Keratinocyte (primary cell): ENCODE measurements around the gene LSM7. TPM values are rescaled to one million over a fixed set of nuclear protein-coding genes. Genes with fewer than 3 reads are reported as not detected.

ENCODE experiments used
- DNase-seq: peaks from one replicate; pipeline ENCODE4 v3.0.0-alpha.2; 2011; ENCODE audit warnings: low read depth, missing footprints, low spot score
- FAIRE-seq: peaks from 2 replicates; lab custom pipeline; 2011; peaks lifted over from hg19 to GRCh38; lab: Jason Lieb, UNC
- H2AFZ ChIP-seq: 2 replicates; pipeline ENCODE4 v1.6.0; 2012; ENCODE audit warnings: low read length, control low read depth, inconsistent platforms; ENCODE audit not compliant: control insufficient read depth
- H3K27ac ChIP-seq: 2 replicates; pipeline ENCODE4 v1.5.1; 2011; ENCODE audit warnings: low read length; ENCODE audit not compliant: control insufficient read depth, insufficient read depth
- H3K27me3 ChIP-seq: 3 replicates; pipeline ENCODE4 v1.6.0; 2011; ENCODE audit warnings: low read length; ENCODE audit not compliant: control insufficient read depth, insufficient read depth; ENCODE audit errors: extremely low read depth
- H3K36me3 ChIP-seq, 2 experiments: 2 replicates in 1 of 2; 3 replicates in 1 of 2; pipeline ENCODE4 v1.5.1; 2011; ENCODE audit warnings: low read length in 2 of 2, mild to moderate bottlenecking in 1 of 2; ENCODE audit not compliant: control insufficient read depth in 2 of 2, insufficient read depth in 2 of 2; ENCODE audit errors: extremely low read depth in 1 of 2
- H3K4me1 ChIP-seq: 3 replicates; pipeline ENCODE4 v1.5.1; 2011; ENCODE audit warnings: low read length; ENCODE audit not compliant: control insufficient read depth, insufficient read depth; ENCODE audit errors: extremely low read depth
- H3K4me2 ChIP-seq: 3 replicates; pipeline ENCODE4 v1.6.0; 2011; ENCODE audit warnings: low read depth, low read length; ENCODE audit not compliant: control insufficient read depth, insufficient read depth; ENCODE audit errors: extremely low read depth
- H3K4me3 ChIP-seq, 3 experiments: fragments of 200-600 bp in 1 of 3; sonication (generic) in 1 of 3; 2 replicates in 2 of 3; 3 replicates in 1 of 3; pipeline ENCODE4 v1.5.1; 2011 to 2016; ENCODE audit warnings: low read length in 3 of 3, mild to moderate bottlenecking in 3 of 3, control low read depth in 2 of 3, inconsistent platforms in 1 of 3, low read depth in 1 of 3, mixed read lengths in 1 of 3, mixed run types in 1 of 3, moderate library complexity in 1 of 3; ENCODE audit not compliant: control insufficient read depth in 2 of 3, insufficient read depth in 2 of 3; ENCODE audit errors: extremely low read depth in 1 of 3
- H3K79me2 ChIP-seq: 2 replicates; pipeline ENCODE4 v1.6.0; 2012; ENCODE audit warnings: low read length; ENCODE audit not compliant: control insufficient read depth, insufficient read depth
- H3K9ac ChIP-seq: 3 replicates; pipeline ENCODE4 v1.6.0; 2011; ENCODE audit warnings: low read length; ENCODE audit not compliant: control insufficient read depth, insufficient read depth; ENCODE audit errors: extremely low read depth
- H3K9me1 ChIP-seq: 3 replicates; pipeline ENCODE4 v1.6.0; 2011; ENCODE audit warnings: low read length; ENCODE audit not compliant: control insufficient read depth, insufficient read depth; ENCODE audit errors: extremely low read depth
- H3K9me3 ChIP-seq: 2 replicates; pipeline ENCODE4 v1.5.1; 2012; ENCODE audit warnings: low read depth, low read length; ENCODE audit not compliant: control insufficient read depth
- H4K20me1 ChIP-seq: 3 replicates; pipeline ENCODE4 v1.6.0; 2011; ENCODE audit warnings: low read length; ENCODE audit not compliant: control insufficient read depth, insufficient read depth; ENCODE audit errors: extremely low read depth
- EZH2 ChIP-seq: IDR thresholded peaks from one replicate; pipeline ENCODE4 v1.6.1; 2012; ENCODE audit warnings: inconsistent platforms, mild to moderate bottlenecking, low read length, moderate library complexity
- dilution Hi-C: fragments of 300-500 bp; cut with MboI; formaldehyde crosslinking; loops from one replicate; pipeline ENCODE4 v1.7.0; 2020; ENCODE audit warnings: low sequenced_read_pairs; ENCODE audit not compliant: extremely low pct_ligation_motif_present
- polyA plus RNA-seq, 5 experiments: library from polyadenylated mRNA; depleted of rRNA in 3 of 5; stranded (reverse) in 3 of 5; stranded (forward) in 1 of 5; unstranded in 1 of 5; fragments of >200 nt; gene quantifications; 1 replicate in 1 of 5; 2 replicates in 3 of 5; 3 replicates in 1 of 5; pipeline versions ENCODE4 v1.2.1 to v1.2.3, GENCODE V29; 2011 to 2012; ENCODE audit warnings: missing spikeins in 2 of 5, low read depth in 1 of 5, low replicate concordance in 1 of 5
- TF ChIP-seq, protein P1 (sequence below), 3 experiments: IDR thresholded peaks in 1 of 3; conservative IDR thresholded peaks in 1 of 3; optimal IDR thresholded peaks in 1 of 3; 2 replicates in 2 of 3; 3 replicates in 1 of 3; pipeline versions ENCODE3 to v1.5.1; 2011; ENCODE audit warnings: low read length in 3 of 3, mild to moderate bottlenecking in 3 of 3, moderate library complexity in 2 of 3, control low read depth in 1 of 3, inconsistent platforms in 1 of 3; ENCODE audit not compliant: insufficient read depth in 2 of 3; ENCODE audit errors: extremely low read depth in 1 of 3

The LSM7 gene
- polyA plus RNA-seq, 1 donor (not counting 4 experiments of a cell fraction or from before 2014, with no cell fraction given), result 243 TPM

DNA sequence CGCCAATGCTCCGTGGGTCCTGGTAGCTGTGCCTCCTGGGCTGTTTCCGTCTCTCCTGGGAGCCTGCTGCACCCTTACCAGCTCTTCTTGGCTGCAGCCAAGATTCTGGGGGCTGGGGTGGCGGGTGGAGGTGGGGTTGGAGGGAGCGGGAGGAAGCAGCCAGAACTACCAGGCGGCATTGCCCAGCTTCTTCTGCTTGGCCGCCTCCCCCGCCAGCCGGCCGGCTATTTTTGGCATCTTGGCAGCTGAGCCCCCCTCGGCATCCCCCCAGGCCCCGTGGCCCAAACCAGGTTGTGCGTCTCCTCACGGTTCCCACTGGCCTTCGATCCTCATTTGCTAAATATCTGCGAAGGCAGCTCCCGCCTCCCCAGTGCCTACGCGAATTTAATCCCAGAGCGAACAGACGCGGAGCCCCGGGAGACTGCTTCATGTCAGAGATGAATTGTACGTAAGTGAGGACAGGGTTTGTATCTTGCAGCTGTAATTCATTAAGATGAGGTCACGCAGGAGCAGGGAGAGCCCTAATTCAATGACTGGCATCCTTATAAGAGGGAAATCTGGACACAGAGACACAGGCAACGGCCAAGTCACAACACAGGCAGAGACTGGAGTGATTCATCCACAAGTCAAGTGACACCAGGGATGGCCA is 33.6 kb downstream of the LSM7 start:
- Histone ChIP-seq H3K36me3 (no peaks in the 10 kb centered on the region), H3K27ac (no peak overlapping the region), H3K9me3 (no peaks in the 10 kb centered on the region), H3K4me1 (no peaks in the 10 kb centered on the region), H2AFZ (no peak overlapping the region), H4K20me1 (no peaks in the 10 kb centered on the region), H3K9ac (no peak overlapping the region), H3K27me3 (peaks cover 61% of the 10 kb centered on the region), H3K4me3 (no peak overlapping the region), H3K9me1 (no peaks in the 10 kb centered on the region), H3K4me2 (no peak overlapping the region), H3K79me2 (no peaks in the 10 kb centered on the region)
- TF ChIP-seq EZH2, result no peak
- TF ChIP-seq, protein P1, sequence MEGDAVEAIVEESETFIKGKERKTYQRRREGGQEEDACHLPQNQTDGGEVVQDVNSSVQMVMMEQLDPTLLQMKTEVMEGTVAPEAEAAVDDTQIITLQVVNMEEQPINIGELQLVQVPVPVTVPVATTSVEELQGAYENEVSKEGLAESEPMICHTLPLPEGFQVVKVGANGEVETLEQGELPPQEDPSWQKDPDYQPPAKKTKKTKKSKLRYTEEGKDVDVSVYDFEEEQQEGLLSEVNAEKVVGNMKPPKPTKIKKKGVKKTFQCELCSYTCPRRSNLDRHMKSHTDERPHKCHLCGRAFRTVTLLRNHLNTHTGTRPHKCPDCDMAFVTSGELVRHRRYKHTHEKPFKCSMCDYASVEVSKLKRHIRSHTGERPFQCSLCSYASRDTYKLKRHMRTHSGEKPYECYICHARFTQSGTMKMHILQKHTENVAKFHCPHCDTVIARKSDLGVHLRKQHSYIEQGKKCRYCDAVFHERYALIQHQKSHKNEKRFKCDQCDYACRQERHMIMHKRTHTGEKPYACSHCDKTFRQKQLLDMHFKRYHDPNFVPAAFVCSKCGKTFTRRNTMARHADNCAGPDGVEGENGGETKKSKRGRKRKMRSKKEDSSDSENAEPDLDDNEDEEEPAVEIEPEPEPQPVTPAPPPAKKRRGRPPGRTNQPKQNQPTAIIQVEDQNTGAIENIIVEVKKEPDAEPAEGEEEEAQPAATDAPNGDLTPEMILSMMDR (optimal IDR thresholded peaks at IDR 0.05 in 1 of 3, IDR thresholded peaks at IDR 0.05 in 1 of 3, conservative IDR thresholded peaks at IDR 0.05 in 1 of 3; ENCODE audit: extremely low read depth in 1 of 3, insufficient read depth in 2 of 3, low read length in 3 of 3), result no peak
- dilution Hi-C loops, result no loop called here
- DNase-seq (no peak), FAIRE-seq (no peak)

DNA sequence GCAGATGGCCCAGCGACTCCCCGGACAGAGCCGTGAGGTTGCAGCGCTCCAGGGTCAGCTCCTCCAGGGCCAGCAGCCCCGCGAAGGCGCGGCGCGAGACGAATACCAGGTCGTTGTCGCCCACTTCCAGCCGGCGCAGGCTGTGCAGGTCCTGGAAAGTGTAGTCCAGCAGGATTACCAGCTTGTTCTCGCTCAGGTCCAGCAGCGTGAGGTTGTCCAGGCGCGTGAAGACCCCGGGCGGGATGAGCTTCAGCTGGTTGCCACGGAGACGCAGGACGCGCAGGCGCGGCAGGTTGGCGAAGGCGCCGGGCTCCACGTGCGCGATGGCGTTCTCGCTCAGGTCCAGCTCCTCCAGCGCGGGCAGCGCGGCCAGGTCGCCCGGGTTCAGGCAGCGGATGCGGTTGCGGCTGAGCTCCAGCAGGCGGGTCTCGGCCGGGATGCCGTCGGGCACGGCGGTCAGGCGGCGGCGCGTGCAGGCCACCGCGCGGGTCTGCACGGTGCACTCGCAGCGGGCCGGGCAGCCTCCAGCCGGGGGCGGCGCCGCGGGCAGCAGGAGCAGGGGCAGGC is 37.1 kb downstream of the LSM7 start:
- TF ChIP-seq, protein P1 (optimal IDR thresholded peaks at IDR 0.05 in 1 of 3, IDR thresholded peaks at IDR 0.05 in 1 of 3, conservative IDR thresholded peaks at IDR 0.05 in 1 of 3; ENCODE audit: extremely low read depth in 1 of 3, insufficient read depth in 2 of 3, low read length in 3 of 3), result no peak
- TF ChIP-seq EZH2, result peak; percentile 77
- Histone ChIP-seq H3K27me3 (peaks cover 83% of the 10 kb centered on the region), H4K20me1 (no peaks in the 10 kb centered on the region), H3K9ac (no peak overlapping the region), H3K4me3 (no peak overlapping the region), H3K4me2 (peak overlapping the region; percentile 29), H2AFZ (no peak overlapping the region), H3K27ac (no peak overlapping the region), H3K9me3 (no peaks in the 10 kb centered on the region), H3K79me2 (no peaks in the 10 kb centered on the region), H3K36me3 (no peaks in the 10 kb centered on the region), H3K9me1 (no peaks in the 10 kb centered on the region), H3K4me1 (no peaks in the 10 kb centered on the region)
- dilution Hi-C loops, result no loop called here
- FAIRE-seq (no peak), DNase-seq (no peak)
